ENCODE measurements around the gene TXNDC12. TPM values are rescaled to one million over a fixed set of nuclear protein-coding genes. Genes with fewer than 3 reads are reported as not detected.

TXNDC12 gene
- total and polyA plus RNA-seq, 9 of the 15 experiments (the other 6 are each of a cell fraction or from before 2014, with no cell fraction given), result 17.0 to 60.8 (median 37.8) TPM

- peak in 1 of 2 experiments; percentile 11 for TF ChIP-seq AFF1 (IDR thresholded peaks at IDR 0.05; ENCODE audit: low read depth in 1 of 2, partially characterized antibody in 2 of 2)
- no peak for TF ChIP-seq JUND (IDR thresholded peaks at IDR 0.05; ENCODE audit: borderline replicate concordance, low read depth, low read length)
- TF ChIP-seq JUND (tag; IDR thresholded peaks at IDR 0.05; ENCODE audit: borderline replicate concordance, low read depth, low read length), result no peak
- no peak for TF ChIP-seq ZNF140 (CRISPR knock-in tag; IDR thresholded peaks at IDR 0.05)
- no peak for TF ChIP-seq ZNF431 (CRISPR knock-in tag; IDR thresholded peaks at IDR 0.05)
- peak; percentile 40; the same call in 1 of the 2 replicates for TF ChIP-seq GTF2E2 (tag; IDR thresholded peaks at IDR 0.05)
- TF ChIP-seq HOXB6 (CRISPR knock-in tag; IDR thresholded peaks at IDR 0.05; ENCODE audit: borderline replicate concordance), result no peak
- 0 out of 2 replicates have a peak, but pooled peaks have one; percentile 60 for TF ChIP-seq HEY1 (CRISPR knock-in tag; IDR thresholded peaks at IDR 0.05; ENCODE audit: borderline replicate concordance)
- no peak for TF ChIP-seq ZZZ3 (IDR thresholded peaks at IDR 0.05)
- TF ChIP-seq TAL1 (IDR thresholded peaks at IDR 0.05), result no peak
- TF ChIP-seq ZNF589 (CRISPR knock-in tag; IDR thresholded peaks at IDR 0.05; ENCODE audit: low read depth), result peak; percentile 85
- no peak for TF ChIP-seq KLF16 (IDR thresholded peaks at IDR 0.05)
- no peak for TF ChIP-seq POLR3A (IDR thresholded peaks at IDR 0.05; ENCODE audit: borderline replicate concordance, extremely low read depth, insufficient read depth, insufficient read length)
- no peak for TF ChIP-seq HMGXB4 (CRISPR knock-in tag; IDR thresholded peaks at IDR 0.05)
- TF ChIP-seq DNMT1 (IDR thresholded peaks at IDR 0.05), result no peak
- TF ChIP-seq ZSCAN29 (IDR thresholded peaks at IDR 0.05), result no peak
- no peak for TF ChIP-seq SIRT6 (IDR thresholded peaks at IDR 0.05; ENCODE audit: low read depth, low read length)
- TF ChIP-seq MCM3 (IDR thresholded peaks at IDR 0.05), result no peak
- 0 out of 2 replicates have a peak, but pooled peaks have one; percentile 70 for TF ChIP-seq NR2C1 (IDR thresholded peaks at IDR 0.05)
- TF ChIP-seq NR2C1 (tag; IDR thresholded peaks at IDR 0.05), result peak; percentile 82; the same call in 1 of the 2 replicates
- TF ChIP-seq MTA2 (IDR thresholded peaks at IDR 0.05; ENCODE audit: low read depth), result no peak
- no peak for TF ChIP-seq SRSF1 (IDR thresholded peaks at IDR 0.05; ENCODE audit: low read depth, low read length)
- peak in 1 of 2 experiments; percentile 76; a peak in 3 of 4 replicates for TF ChIP-seq KDM1A (IDR thresholded peaks at IDR 0.05)
Measured at GRCh38 chr1:52055866-52056162, 823 bp upstream of the TXNDC12 start (continued).
